ENCODE measurements around the gene PODXL.
"Not testable (repeated sequence)": the region's sequence is repeated elsewhere in the genome, so short reads cannot be mapped to it uniquely, and the experiment has no call there.

The PODXL gene

GRCh38 chr7:131513245-131514061 lies 43.0 kb downstream of the PODXL start:
- FAIRE-seq: peak; percentile 52

DNA sequence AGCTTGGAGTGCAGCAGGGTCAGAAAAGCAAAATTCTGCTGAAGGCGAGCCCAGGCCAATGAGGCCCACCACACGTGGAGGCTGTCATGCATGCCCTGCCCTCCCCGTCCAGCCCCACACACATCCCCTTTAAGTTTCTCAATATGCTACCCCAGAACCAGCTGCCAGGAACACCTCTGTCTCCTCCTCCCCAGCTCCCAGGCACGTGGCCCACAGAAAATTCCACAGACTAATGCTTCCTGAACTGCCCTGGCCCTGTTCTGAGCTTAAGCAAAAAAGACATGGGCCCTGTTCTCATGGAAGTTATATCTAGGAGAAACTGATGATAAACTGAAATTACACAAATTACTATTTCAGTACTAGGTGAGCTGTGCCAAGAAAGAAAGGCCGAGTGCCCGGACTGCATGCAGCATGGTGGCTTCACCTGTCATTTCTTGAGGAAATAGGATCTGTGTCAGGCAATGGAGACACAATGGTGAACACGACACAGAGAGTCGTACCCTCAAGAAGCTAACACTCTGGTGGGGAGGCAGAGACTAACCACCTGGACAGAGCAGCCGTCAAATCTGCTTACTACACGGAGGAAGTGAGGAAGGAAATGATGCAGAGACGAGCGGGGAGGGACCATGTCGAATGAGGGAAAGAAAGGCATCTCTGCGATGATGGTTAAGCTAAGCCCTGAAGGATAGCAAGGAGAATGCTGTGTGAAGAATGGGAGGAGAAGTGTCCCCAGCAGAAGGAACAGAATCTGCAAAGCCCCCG lies 44.5 kb downstream of the PODXL start:
- DNase-seq (ENCODE audit: insufficient read length, low spot score) (no peak), FAIRE-seq (no peak)

More at GRCh38 chr7:131513245-131514061, 43.0 kb downstream of the PODXL start:
- DNase-seq (ENCODE audit: insufficient read length, low spot score): peak; percentile 80

DNA sequence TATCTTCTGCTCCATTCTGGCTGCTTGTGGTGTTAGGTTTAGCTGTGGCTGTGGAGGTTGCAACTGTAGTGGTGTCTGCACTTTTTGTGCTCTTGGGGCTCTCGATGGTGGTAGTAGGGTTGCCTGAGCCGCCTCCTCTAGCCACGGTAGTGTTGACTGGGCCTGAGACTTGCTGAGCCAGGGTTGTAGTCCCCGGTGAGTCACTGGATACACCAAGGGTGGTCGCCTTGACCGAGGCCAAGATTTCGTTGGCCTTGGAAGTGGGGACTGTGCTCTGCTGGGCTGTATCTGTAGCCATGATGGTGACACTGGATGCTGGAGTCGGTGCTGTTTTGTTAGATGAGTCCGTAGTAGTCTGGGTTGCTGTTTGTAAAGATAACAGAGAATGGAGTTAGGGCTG lies 45.4 kb downstream of the PODXL start:
- no peak for DNase-seq (ENCODE audit: insufficient read length, low spot score)
- no peak for FAIRE-seq

DNA sequence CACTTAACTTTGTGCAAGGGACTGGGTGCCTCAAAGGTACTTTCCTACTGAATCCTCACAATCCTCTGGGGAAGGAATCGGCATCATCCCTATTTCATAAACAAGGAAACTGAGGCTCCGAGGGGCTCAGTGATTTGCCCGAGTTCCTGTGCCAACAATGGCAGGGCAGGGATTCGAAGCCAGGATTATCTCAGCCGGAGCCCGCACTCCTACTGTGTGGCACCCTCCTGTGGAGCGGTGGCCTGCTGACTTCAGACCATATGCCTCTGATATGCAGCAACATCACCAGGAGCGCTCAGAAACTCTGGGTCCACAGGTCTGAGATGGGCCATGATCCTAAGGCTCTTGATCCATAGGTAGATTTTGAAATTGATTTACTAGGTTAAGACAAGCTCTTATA lies 46.6 kb downstream of the PODXL start:
- DNase-seq (ENCODE audit: insufficient read length, low spot score): no peak
- no peak for FAIRE-seq

DNA sequence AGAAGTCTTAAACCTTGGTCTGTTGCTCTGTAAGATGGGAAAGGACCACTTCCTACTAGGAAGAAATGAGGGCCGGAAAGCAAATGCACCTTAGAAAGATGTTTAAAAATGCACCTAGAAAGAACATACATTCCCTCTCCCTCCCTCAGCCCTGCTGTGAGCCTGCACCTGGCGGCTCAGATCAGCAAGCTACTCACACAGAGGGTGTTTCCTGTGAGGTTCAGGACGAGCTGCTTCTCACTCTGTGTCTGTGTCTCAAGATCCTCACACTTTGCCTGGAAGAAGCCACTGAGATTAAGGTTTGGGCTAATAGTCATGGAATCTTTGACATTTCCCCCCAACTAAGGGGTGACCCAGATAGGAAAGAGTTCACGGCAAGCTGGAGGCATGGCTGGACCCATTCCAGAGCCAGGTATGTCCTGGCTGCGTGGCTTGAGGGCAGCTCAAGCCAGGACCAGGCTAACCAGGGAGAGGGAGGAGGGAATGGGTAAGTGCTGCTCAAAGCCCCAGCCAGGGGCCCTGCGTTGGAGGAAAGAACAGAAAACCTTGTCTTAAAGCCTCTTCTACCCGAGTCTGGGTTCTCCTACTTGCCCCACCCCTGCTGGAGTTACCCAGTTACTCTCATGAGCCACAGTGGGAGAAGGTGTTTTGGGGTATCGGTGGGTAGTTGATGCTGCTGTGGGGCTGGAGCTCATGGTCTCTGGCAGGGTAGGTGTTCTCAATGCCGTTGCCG lies 47.5 kb downstream of the PODXL start:
- DNase-seq (ENCODE audit: insufficient read length, low spot score): no peak
- FAIRE-seq: no peak

DNA sequence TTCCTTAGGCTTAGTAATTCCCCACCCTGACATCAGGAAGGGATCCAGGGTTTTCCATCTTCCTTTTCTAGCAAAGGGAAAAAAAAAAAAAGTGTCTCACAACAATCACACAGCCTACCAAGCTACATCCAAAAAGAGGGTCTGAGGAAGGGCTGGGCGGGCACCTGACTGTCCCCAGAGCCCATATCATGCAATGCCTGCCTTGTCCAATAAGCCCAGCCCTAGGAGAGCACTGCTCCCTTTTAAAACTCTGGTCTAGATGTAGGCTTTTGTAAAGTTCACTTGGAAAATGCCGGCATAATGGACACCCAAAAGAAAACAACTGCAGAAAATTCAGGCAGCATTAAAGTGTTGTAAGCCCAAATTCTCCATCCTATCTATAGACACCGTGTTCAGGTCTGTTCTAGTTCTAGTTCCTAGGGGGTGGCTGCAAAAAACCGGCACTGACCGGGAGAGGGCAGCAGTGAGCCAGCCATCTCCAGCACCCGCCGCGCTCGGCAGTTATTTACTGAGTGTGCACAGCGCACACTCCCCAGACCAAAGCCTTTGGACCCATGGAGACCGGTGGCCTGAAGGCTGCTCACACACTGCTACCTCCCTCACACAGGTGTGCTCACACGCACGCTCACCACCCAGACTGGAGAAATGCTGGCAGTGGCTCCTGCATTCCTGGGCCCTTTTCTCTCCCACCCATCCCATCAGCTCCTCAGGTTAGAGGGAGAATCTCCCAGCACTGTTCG lies 48.7 kb downstream of the PODXL start:
- DNase-seq (ENCODE audit: insufficient read length, low spot score) (peak; percentile 47), FAIRE-seq (no peak)

DNA sequence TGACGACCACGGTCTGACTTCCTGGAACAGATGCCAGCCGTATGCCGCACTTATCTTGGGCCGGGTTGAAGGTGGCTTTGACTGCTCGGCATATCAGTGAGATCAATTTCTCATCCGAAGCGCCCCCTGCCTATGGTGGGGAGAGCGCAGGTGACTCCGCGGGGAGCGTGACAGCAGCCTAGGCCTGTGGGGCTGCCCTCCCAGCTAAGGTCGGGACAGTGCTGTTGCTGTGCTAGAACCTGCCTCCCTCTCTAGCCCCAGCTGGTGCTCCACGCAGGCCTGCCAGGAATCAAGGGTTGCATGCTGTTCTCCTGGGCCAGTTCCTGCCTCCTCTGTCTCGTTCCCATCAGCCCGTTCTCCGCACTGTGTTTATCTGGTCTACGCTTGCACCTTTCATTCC lies 49.8 kb downstream of the PODXL start:
- FAIRE-seq (no peak), DNase-seq (ENCODE audit: insufficient read length, low spot score) (no peak)

DNA sequence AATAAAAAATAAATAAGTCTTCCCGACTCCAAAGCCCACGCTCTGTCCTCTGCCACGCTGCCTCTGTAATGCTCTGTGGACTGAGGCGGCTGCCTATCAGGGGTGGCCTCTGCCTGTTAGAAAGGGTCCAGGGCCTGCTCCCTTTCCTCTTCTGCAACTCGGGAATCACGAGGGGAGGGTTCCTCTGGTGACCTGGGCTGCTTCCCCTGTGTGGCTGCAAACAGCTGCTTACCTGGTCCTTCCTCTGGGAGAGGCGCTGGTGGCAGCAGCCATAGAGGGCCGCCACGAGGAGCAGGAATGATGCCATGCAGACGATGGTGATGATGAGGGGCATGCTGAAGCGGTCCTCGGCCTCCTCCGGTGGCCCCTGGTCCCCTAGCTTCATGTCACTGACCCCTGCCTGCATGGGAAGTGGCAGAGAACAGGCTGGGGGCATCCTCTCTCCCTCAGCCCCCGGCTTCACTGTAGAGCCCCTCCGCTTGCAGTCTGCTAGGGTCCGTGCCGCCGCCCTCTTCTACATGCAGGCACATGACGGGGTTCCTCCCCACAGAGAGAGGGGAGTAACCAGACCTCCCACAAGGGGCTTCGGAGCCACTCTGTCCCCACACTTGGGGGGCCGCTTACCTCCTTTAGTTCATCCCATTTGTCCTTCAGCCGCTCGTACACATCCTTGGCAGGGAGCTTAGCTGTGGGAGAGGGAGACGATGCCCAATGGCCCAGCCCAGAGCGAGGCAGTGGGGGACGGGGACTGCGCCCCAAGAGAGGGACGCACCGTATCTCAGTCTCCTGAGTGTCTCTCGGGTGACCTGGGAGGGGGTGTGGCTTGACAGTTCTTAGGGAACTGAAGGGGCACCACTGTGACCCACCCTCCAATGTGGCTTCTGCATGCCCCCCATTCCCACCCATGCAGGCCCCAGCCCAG lies 50.5 kb downstream of the PODXL start:
- DNase-seq (ENCODE audit: insufficient read length, low spot score) (no peak), FAIRE-seq (no peak)

GRCh38 chr7:131505037-131505620 lies 51.3 kb downstream of the PODXL start:
- not testable (repeated sequence) for FAIRE-seq; DNase-seq (ENCODE audit: insufficient read length, low spot score)

DNA sequence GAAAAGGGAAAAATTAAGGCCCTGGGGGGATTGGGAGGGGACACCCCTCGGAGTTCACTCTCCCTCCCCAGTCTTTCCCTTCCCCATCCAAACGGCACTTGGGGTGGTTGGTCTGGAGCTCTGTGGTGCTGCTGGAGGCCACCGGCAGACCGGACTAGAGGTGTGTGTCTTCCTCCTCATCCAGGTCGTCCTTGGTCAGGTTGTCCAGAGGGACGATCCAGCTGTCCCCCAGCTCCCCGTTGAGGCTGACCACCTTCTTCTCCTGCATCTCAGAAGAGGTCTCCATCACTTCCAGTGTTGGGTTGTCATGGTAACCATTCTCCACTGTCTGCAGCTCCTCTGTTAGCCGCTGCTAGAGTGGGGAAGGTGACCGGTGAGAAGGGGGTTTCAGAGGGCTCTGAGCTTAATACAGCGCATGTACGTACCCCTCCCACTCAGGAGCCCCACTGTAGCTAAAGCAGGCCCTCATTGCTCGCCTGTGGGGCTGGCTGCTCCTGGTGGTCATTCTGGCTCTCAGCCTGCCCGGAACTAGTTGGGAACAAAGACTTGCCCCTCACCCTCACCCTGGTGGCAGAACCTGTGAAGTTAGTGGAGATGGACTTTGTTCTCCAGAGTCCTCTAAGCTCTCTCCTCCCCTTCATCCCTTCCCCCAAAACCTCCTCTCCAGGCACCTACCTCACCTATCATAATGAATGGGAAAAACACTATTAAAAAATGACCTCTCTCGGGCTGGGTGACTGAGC lies 52.1 kb downstream of the PODXL start:
- FAIRE-seq: no peak
- DNase-seq (ENCODE audit: insufficient read length, low spot score): no peak

GRCh38 chr7:131503639-131504038 lies 52.8 kb downstream of the PODXL start:
- no peak for DNase-seq (ENCODE audit: insufficient read length, low spot score)
- no peak for FAIRE-seq

GRCh38 chr7:131502810-131503508 lies 53.5 kb downstream of the PODXL start:
- no peak for DNase-seq (ENCODE audit: insufficient read length, low spot score)
- FAIRE-seq: no peak

GRCh38 chr7:131501930-131502685 lies 54.3 kb downstream of the PODXL start:
- FAIRE-seq: no peak
- DNase-seq (ENCODE audit: insufficient read length, low spot score): no peak

- FAIRE-seq (no peak), DNase-seq (ENCODE audit: insufficient read length, low spot score) (no peak)
Observed at GRCh38 chr7:131501422-131501821, 55.0 kb downstream of the PODXL start.

DNA sequence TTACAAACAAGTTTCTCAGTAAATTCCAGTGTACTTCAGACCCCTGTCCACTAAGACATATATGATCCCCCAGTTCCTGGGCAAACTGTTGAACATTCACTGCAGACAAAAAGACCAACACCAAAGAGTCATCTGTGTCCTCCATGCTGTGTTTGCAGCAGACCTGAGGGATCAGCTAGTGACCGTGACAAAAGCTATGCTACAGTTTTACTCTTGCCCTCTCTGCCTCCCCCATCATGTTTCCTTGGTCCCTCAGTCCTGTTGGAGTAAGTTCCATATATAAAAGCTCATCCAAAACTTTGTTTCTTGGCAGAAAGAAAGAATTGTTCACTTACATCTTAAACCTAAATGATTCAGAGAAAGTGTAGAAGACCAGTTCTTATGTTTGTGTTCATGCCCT lies 56.1 kb downstream of the PODXL start:
- FAIRE-seq: no peak
- DNase-seq (ENCODE audit: insufficient read length, low spot score): no peak

DNA sequence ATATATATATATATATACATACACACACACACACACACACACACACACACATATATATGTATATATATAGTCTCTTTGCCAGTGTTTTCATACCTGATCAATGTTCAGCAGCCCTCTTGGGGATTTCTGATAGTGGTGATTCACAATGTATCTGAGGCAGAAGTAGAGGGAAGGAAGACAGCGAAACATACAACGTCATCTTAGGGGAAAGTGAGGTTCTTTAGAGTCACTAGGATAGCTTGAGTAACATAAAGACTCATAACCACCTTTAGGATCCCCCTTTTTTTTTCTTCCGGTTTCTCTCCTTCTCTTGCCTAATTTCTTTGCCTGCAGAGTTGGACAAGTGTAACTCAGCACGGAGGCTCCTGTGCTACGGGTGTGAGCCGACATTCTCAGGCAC lies 56.6 kb downstream of the PODXL start:
- FAIRE-seq (no peak), DNase-seq (ENCODE audit: insufficient read length, low spot score) (no peak)

DNA sequence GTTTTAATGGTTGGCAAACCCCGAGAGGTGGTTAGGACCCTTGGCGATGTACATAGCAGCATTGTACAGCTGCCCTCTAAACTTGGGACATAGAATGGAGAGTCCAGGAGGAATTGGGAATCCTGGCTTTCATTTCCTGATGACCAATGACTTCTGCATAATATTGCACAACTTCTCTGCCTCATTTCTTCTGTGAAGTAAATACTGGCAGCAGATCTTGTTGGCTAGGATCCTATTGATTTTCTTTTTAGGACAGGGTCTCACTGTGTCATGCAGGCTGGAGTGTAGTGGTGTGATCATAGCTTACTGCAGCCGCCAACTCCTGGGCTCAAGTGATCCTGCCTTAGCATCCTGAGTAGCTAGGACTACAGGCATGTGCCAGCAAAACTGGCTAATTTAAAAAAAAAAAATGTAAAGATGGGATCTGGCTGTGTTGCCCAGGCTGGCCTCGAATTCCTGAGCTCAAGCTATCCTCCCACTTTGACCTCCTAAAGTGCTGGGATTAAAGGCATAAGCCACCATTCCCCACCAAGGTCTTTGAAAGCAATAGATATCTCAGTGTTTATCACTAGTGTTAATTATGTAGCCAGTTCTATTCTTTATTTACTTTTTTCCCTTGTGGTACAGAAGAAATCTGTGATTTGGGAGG lies 58.1 kb downstream of the PODXL start:
- FAIRE-seq (no peak), DNase-seq (ENCODE audit: insufficient read length, low spot score) (no peak)
